NCI-H1048 (cell line): Measurements from ENCODE around the gene RUNX1.
"Not testable (repeated sequence)": the region's sequence is repeated elsewhere in the genome, so short reads cannot be mapped to it uniquely, and the experiment has no call there.

ENCODE experiments used
- DNase-seq: peaks from one replicate; lab custom pipeline; 2025; lab: John Stamatoyannopoulos, UW

Gene RUNX1

GRCh38 chr21:35016517-35017188 is 32.4 kb downstream of the RUNX1 start:
- no peak for DNase-seq

GRCh38 chr21:35016071-35016470 is 33.0 kb downstream of the RUNX1 start:
- no peak for DNase-seq

GRCh38 chr21:35015435-35016024 is 33.6 kb downstream of the RUNX1 start:
- DNase-seq = no peak

GRCh38 chr21:35014302-35015041 is 34.6 kb downstream of the RUNX1 start:
- DNase-seq = no peak

GRCh38 chr21:35011681-35012080 is 37.4 kb downstream of the RUNX1 start:
- DNase-seq = no peak

GRCh38 chr21:35010447-35010846 is 38.7 kb downstream of the RUNX1 start:
- DNase-seq = no peak

- no peak for DNase-seq
Observed at GRCh38 chr21:35007348-35007747, 41.8 kb downstream of the RUNX1 start.

GRCh38 chr21:35006771-35007170 is 42.3 kb downstream of the RUNX1 start:
- DNase-seq = no peak

GRCh38 chr21:35006248-35006647 is 42.9 kb downstream of the RUNX1 start:
- no peak for DNase-seq

GRCh38 chr21:35005560-35006224 is 43.4 kb downstream of the RUNX1 start:
- no peak for DNase-seq

GRCh38 chr21:35005077-35005476 is 44.0 kb downstream of the RUNX1 start:
- no peak for DNase-seq

- no peak for DNase-seq
Observed at GRCh38 chr21:35004314-35004713, 44.8 kb downstream of the RUNX1 start.

GRCh38 chr21:35002879-35003722 is 46.0 kb downstream of the RUNX1 start:
- no peak for DNase-seq

GRCh38 chr21:34999397-34999941 is 49.6 kb downstream of the RUNX1 start:
- no peak for DNase-seq

GRCh38 chr21:34998176-34998575 is 50.9 kb downstream of the RUNX1 start:
- no peak for DNase-seq

- no peak for DNase-seq
Observed at GRCh38 chr21:34997294-34997693, 51.8 kb downstream of the RUNX1 start.

GRCh38 chr21:34996304-34997101 is 52.6 kb downstream of the RUNX1 start:
- no peak for DNase-seq

GRCh38 chr21:34995979-34996303 is 53.2 kb downstream of the RUNX1 start:
- no peak for DNase-seq

GRCh38 chr21:34994766-34995631 is 54.1 kb downstream of the RUNX1 start:
- DNase-seq = no peak

- DNase-seq = not testable (repeated sequence)
Observed at GRCh38 chr21:34993521-34993921, 55.6 kb downstream of the RUNX1 start.
